SK-N-SH (cell line): ENCODE results near the gene PRR35. TPM values are rescaled to one million over a fixed set of nuclear protein-coding genes. Genes with fewer than 3 reads are reported as not detected.
A peak's percentile ranks its signal among the peaks of the same experiment; 100 is the strongest.

Experiments used
- CTCF ChIA-PET: fragments of 300-600, 350-600 bp; formaldehyde crosslinking; extraction: SDS; loops from one replicate; lab custom pipeline; 2021; lab: Yijun Ruan, JAX
- POLR2A ChIA-PET: fragments of 350-600 bp; sonication (Branson Sonifier 250); formaldehyde crosslinking; extraction: SDS; loops from one replicate; lab custom pipeline; 2020; ENCODE audit warnings: antibody characterized with exemption, inconsistent platforms; lab: Yijun Ruan, JAX
- DNase-seq: peaks from one replicate; pipeline ENCODE4 v3.0.0; 2012
- H2AFZ ChIP-seq: fragments of 200-600 bp; sonication (generic); 2 replicates; pipeline ENCODE4 v1.8.1; 2016; ENCODE audit warnings: antibody characterized with exemption, mild to moderate bottlenecking, low read depth
- H3F3A ChIP-seq: fragments of 200-600 bp; sonication (generic); replicated peaks from 2 replicates; pipeline ENCODE3; 2016; ENCODE audit warnings: antibody characterized with exemption, mild to moderate bottlenecking; ENCODE audit not compliant: insufficient read depth
- H3K27ac ChIP-seq, 2 experiments: fragments of 200-500 bp in 1 of 2; fragments of 200-600 bp in 1 of 2; sonication (Bioruptor generic) in 1 of 2; sonication (generic), shearing (Covaris generic) in 1 of 2; 2 replicates each; pipeline versions ENCODE4 v1.5.1 to v1.6.1; 2014 to 2016; ENCODE audit warnings: low read depth in 2 of 2, inconsistent platforms in 1 of 2, low read length in 1 of 2, mild to moderate bottlenecking in 1 of 2, mixed read lengths in 1 of 2
- H3K27me3 ChIP-seq: fragments of 200-600 bp; sonication (generic), shearing (Covaris generic); 2 replicates; pipeline ENCODE4 v1.6.1; 2016; ENCODE audit warnings: mixed run types; ENCODE audit not compliant: insufficient read depth
- H3K36me3 ChIP-seq, 2 experiments: fragments of 200-500 bp in 1 of 2; fragments of 200-600 bp in 1 of 2; sonication (Bioruptor generic) in 1 of 2; sonication (generic) in 1 of 2; replicated peaks in 1 of 2; 2 replicates each; pipeline versions ENCODE3 to v1.5.1; 2014 to 2016; ENCODE audit warnings: low read length in 1 of 2, mild to moderate bottlenecking in 1 of 2; ENCODE audit not compliant: insufficient read depth in 2 of 2, control insufficient read depth in 1 of 2
- H3K4me1 ChIP-seq, 2 experiments: fragments of 200-500 bp in 1 of 2; fragments of 200-600 bp in 1 of 2; sonication (Bioruptor generic) in 1 of 2; sonication (generic), shearing (Covaris generic) in 1 of 2; 2 replicates each; pipeline versions ENCODE4 v1.5.1 to v1.6.1; 2014 to 2016; ENCODE audit warnings: low read depth in 1 of 2, low read length in 1 of 2, mixed run types in 1 of 2; ENCODE audit not compliant: insufficient read depth in 2 of 2, control insufficient read depth in 1 of 2
- H3K4me2 ChIP-seq: fragments of 200-600 bp; sonication (generic), shearing (Covaris generic); 2 replicates; pipeline ENCODE4 v1.6.1; 2017; ENCODE audit warnings: mixed run types
- H3K4me3 ChIP-seq, 2 experiments: fragments of 200-500 bp in 1 of 2; fragments of 200-600 bp in 1 of 2; sonication (Bioruptor generic) in 1 of 2; sonication (generic), shearing (Covaris generic) in 1 of 2; 2 replicates each; pipeline versions ENCODE4 v1.5.1 to v1.8.1; 2014 to 2016; ENCODE audit warnings: low read depth in 2 of 2, inconsistent platforms in 1 of 2, low read length in 1 of 2, mild to moderate bottlenecking in 1 of 2, mixed read lengths in 1 of 2, moderate library complexity in 1 of 2
- H3K79me2 ChIP-seq: fragments of 200-600 bp; sonication (generic); 2 replicates; pipeline ENCODE4 v1.8.1; 2017; ENCODE audit warnings: mild to moderate bottlenecking; ENCODE audit not compliant: insufficient read depth
- H3K9ac ChIP-seq: fragments of 200-600 bp; sonication (generic); 2 replicates; pipeline ENCODE4 v1.6.1; 2017; ENCODE audit warnings: mixed run types
- H3K9me2 ChIP-seq: fragments of 200-600 bp; sonication (generic); 2 replicates; pipeline ENCODE4 v1.6.1; 2017; ENCODE audit warnings: mixed run types
- H3K9me3 ChIP-seq: fragments of 200-600 bp; sonication (generic); 2 replicates; pipeline ENCODE4 v1.6.1; 2017; ENCODE audit warnings: mixed run types, mild to moderate bottlenecking, moderate library complexity
- H4K20me1 ChIP-seq: fragments of 200-600 bp; sonication (generic); 2 replicates; pipeline ENCODE4 v1.6.1; 2017; ENCODE audit warnings: mild to moderate bottlenecking, mixed run types; ENCODE audit not compliant: insufficient read depth
- MXI1 ChIP-seq: IDR thresholded peaks from 2 replicates; pipeline ENCODE4 v1.6.1; 2012; ENCODE audit warnings: mild to moderate bottlenecking, low read depth, low read length, improper control_type of control experiment
- NRF1 ChIP-seq: IDR thresholded peaks from 2 replicates; pipeline ENCODE4 v1.6.1; 2012; ENCODE audit warnings: low read depth, mild to moderate bottlenecking, low read length
- RAD21 ChIP-seq: IDR thresholded peaks from 2 replicates; pipeline ENCODE4 v1.6.1; 2012; ENCODE audit warnings: mild to moderate bottlenecking, low read length
- TAF1 ChIP-seq: IDR thresholded peaks from 2 replicates; pipeline ENCODE4 v1.6.1; 2012; ENCODE audit warnings: low read depth, mild to moderate bottlenecking, low read length, moderate library complexity, borderline replicate concordance
- YY1 ChIP-seq: IDR thresholded peaks from 2 replicates; pipeline ENCODE4 v1.4.0; 2012; ENCODE audit warnings: low read depth, mild to moderate bottlenecking
- WGBS: methylation state at CpG from one replicate; pipeline ENCODE4 v1.1.6; 2017; ENCODE audit warnings: low lambda C conversion rate; 5-methylcytosine and 5-hydroxymethylcytosine counted together
- polyA plus RNA-seq, 3 experiments: library from polyadenylated mRNA; depleted of rRNA; stranded (reverse); fragments of >200 nt; gene quantifications; 2 replicates each; pipeline ENCODE4 v1.2.3, GENCODE V29; 2012
- TF ChIP-seq, protein P1 (sequence below): fragments of 200-600 bp; sonication (generic); IDR thresholded peaks from 2 replicates; pipeline ENCODE4 v1.6.1; 2017; ENCODE audit warnings: antibody characterized with exemption, mild to moderate bottlenecking, moderate library complexity

Gene PRR35
- polyA plus RNA-seq, 1 of the 3 experiments (the other 2 are of a cell fraction): not detected

DNA sequence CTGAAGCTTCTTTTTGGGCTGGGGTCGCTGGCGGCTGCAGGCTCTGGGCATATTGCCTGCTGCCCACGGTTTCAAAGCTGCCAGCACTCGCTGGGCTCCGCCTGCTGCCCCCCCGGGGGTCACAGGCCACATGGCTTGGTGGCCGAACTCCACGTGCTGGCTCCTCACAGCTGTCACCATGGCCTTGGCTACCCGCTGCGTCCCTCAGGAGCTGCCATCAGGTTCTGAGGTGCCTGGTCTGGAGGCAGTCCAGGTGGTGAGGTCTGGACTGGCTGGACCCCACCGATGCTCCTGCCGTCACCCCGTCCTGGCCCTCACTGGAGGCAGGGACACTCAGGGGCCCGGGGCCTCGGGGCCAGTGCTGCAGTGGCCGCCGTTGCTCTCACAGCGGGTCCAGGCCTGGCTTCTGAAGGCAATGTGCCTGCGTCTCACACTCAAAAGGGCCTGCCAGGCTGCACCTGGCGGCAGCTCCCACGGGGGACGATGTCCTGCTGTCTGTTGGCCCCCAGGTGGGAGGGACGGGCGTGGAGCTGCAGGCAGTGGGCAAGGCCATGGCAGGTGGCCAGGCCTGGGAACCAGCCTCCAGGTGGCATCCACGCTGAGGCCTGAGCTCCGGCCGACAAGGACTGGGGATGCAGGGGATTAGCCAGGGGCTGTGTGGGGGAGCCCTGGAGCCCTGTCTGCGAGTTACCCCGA lies 19.4 kb upstream of the PRR35 start:
- no peaks in the 10 kb centered on the region for H3K9me3 ChIP-seq
- no peak overlapping the region for H3K9ac ChIP-seq
- H2AFZ ChIP-seq: no peak overlapping the region
- H3K79me2 ChIP-seq: peaks cover 80% of the 10 kb centered on the region
- WGBS: 98% methylated on average over 8 of the region's 29 CpGs
- H3K27ac ChIP-seq: no peak overlapping the region; a peak in 1 of 4 replicates
- peaks cover 0 to 27% of the 10 kb centered on the region in 2 experiments for H3K36me3 ChIP-seq
- TF ChIP-seq MXI1: no peak
- no peak for TF ChIP-seq RAD21
- TF ChIP-seq TAF1: no peak
- TF ChIP-seq, protein P1, sequence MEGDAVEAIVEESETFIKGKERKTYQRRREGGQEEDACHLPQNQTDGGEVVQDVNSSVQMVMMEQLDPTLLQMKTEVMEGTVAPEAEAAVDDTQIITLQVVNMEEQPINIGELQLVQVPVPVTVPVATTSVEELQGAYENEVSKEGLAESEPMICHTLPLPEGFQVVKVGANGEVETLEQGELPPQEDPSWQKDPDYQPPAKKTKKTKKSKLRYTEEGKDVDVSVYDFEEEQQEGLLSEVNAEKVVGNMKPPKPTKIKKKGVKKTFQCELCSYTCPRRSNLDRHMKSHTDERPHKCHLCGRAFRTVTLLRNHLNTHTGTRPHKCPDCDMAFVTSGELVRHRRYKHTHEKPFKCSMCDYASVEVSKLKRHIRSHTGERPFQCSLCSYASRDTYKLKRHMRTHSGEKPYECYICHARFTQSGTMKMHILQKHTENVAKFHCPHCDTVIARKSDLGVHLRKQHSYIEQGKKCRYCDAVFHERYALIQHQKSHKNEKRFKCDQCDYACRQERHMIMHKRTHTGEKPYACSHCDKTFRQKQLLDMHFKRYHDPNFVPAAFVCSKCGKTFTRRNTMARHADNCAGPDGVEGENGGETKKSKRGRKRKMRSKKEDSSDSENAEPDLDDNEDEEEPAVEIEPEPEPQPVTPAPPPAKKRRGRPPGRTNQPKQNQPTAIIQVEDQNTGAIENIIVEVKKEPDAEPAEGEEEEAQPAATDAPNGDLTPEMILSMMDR: no peak
- TF ChIP-seq, all 33 proteins: peak for 0
- ChIA-PET CTCF (interaction anchor here (1.2 kb wide), 1 partner anchor 12 kb away, joined by 3 read pairs; no protein-coding TSS in a partner anchor), POLR2A (no interaction called here)
- Histone ChIP-seq H3K27me3 (no peaks in the 10 kb centered on the region), H3K4me2 (no peak overlapping the region), H3K4me1 (peaks cover 0 to 5% of the 10 kb centered on the region in 2 experiments; a peak in 1 of 4 replicates), H3K4me3 (no peak overlapping the region), H3F3A (no peaks in the 10 kb centered on the region), H3K9me2 (no peaks in the 10 kb centered on the region), H4K20me1 (peaks cover 26% of the 10 kb centered on the region; the same call in 1 of the 2 replicates)
- DNase-seq: no peak

DNA sequence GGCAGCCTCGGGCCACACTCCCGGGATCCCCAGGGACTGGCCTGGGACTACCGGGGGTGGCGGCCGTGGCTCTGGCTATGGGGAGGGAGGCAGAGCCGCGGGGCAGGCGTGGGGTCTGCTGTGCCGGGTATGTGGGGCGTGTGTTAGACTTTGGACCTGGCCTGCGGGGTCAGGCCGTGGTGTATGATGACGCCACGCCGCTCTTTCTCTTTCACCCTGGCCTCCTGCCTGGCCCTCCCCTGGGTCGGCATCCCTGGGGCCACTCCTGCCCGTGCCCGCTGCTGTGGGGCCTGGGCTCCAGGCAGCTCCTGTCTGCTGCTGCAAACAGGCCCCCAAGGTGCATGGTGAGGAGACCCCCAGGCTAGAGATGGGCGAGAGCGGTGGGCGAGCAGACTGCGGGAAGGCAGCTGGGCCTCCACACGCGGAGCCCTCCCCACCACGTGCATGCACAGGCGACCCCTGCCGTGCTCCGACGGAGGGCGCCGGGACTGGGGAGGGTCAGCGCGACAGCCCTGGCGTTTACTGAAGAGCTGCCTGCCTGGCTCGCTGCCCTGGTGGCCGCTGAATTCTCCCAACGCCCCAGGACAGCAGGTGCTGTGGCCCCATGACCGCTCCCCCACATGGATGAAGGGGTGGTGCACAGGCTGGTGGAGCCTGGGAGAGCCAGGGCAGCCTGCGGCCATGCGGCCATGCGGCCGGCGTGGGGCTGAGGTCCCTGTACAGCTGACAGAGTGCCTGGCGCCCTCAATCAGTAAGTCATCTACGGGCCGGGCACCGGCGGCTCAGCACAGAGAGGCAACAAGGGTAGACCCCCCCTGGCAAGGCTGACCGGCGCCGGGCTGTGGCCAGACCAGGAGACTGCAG lies 16.7 kb upstream of the PRR35 start:
- POLR2A ChIA-PET: interaction anchor here (0.6 kb wide), 1 partner anchor 29 kb away, joined by 3 read pairs; no protein-coding TSS in a partner anchor
- no peak overlapping the region for H3K4me2 ChIP-seq
- H3K9ac ChIP-seq: no peak overlapping the region
- H2AFZ ChIP-seq: no peak overlapping the region
- H3K27ac ChIP-seq: peak overlapping the region in 1 of 2 experiments; percentile 34; a peak in 2 of 4 replicates
- DNase-seq: peak; percentile 70
- H3K4me3 ChIP-seq: no peak overlapping the region
- H4K20me1 ChIP-seq: peaks cover 25% of the 10 kb centered on the region; the same call in 1 of the 2 replicates
- WGBS: 53% methylated on average over 3 of the region's 51 CpGs
- peak; percentile 62; the same call in 1 of the 2 replicates for TF ChIP-seq MXI1
- no peak for TF ChIP-seq NRF1
- TF ChIP-seq YY1: no peak
- H3K79me2 ChIP-seq: peaks cover 55% of the 10 kb centered on the region
- H3K9me3 ChIP-seq: no peaks in the 10 kb centered on the region
- H3F3A ChIP-seq: no peaks in the 10 kb centered on the region
- CTCF ChIA-PET: interaction anchor here (0.8 to 1.8 kb wide), 7 partner anchors 13 to 57 kb away, joined by 3 to 4 read pairs (median 3); no protein-coding TSS in a partner anchor
- peaks cover 0 to 16% of the 10 kb centered on the region in 2 experiments for H3K36me3 ChIP-seq
- H3K9me2 ChIP-seq: no peaks in the 10 kb centered on the region
- no peaks in the 10 kb centered on the region for H3K27me3 ChIP-seq
- peaks cover 0 to 5% of the 10 kb centered on the region in 2 experiments; a peak in 1 of 4 replicates for H3K4me1 ChIP-seq
